Measurements from ENCODE around the gene DEXI.

Gene DEXI

GRCh38 chr16:10939649-10940234 is 2.5 kb downstream of the DEXI start:
- TF ChIP-seq CTCF (IDR thresholded peaks at IDR 0.05; ENCODE audit: low read depth, low read length, poor library complexity, severe bottlenecking) (no peak), EZH2phosphoT487 (IDR thresholded peaks at IDR 0.05; ENCODE audit: borderline replicate concordance, low read length) (no peak)
- Histone ChIP-seq H3K79me2 (ENCODE audit: control insufficient read depth, low read length) (peaks cover 38% of the 10 kb centered on the region), H3K27ac (ENCODE audit: low read depth, low read length) (no peak overlapping the region), H3K36me3 (ENCODE audit: control insufficient read depth, low read length) (peaks cover 29% of the 10 kb centered on the region), H3K4me2 (ENCODE audit: low read length) (peak overlapping the region; percentile 98), H3K9me2 (replicated peaks; ENCODE audit: control insufficient read depth, low read length) (no peaks in the 10 kb centered on the region), H3F3A (ENCODE audit: control insufficient read depth, insufficient read depth) (peaks cover 6% of the 10 kb centered on the region; the same call in 1 of the 2 replicates), H3K9me3 (ENCODE audit: control insufficient read depth, insufficient read depth, low read length) (no peaks in the 10 kb centered on the region), H3K4me3 (ENCODE audit: low read length) (peak overlapping the region; percentile 85), H3K27me3 (ENCODE audit: control insufficient read depth, low read length) (no peaks in the 10 kb centered on the region), H4K20me1 (ENCODE audit: control insufficient read depth, insufficient read depth, low read depth, low read length) (peaks cover 21% of the 10 kb centered on the region; the same call in 1 of the 2 replicates), H3K4me1 (ENCODE audit: control insufficient read depth, low read length) (peaks cover 63% of the 10 kb centered on the region)

DNA sequence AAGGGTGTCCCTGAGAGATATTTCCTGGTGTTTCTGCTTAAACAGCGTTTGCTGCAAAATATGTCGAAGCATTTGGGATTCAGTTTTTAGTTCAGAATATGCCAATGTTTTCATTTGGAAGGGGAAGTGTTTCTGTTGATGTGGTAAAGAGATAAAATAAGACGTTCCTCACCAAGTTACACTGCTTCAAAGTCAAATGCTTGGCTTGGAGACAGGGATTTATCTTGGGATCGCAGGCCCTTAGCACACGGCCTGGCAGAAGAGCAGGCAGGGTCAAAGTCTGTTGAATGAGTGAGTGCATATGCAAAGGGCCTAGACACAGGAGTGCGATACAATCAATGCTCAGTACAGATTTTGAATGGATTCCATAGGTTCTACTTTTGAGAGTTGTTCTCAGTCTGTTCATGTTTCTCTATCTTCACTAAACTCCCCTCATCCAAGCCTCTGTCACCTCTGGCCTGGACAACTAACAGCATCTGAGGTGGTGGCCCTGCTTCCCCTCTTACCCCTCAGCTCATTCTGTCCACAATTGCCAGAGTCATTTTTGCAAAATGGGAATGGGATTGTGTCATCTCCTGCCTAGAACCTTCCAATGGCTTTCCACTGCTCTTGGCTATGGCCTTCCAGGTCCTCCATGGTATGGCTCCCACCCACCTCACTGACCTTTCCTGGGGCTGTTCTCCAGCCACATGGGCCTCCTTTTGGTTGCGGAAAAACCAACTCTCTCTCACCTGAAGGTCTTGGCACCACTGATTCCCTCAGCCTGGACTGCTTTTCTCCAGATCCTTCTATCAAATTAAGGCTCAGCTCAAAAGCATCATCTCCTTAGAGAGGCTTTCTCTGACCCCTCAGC is 3.2 kb downstream of the DEXI start:
- H3K9me2 ChIP-seq (replicated peaks; ENCODE audit: control insufficient read depth, low read length) = no peaks in the 10 kb centered on the region
- H4K20me1 ChIP-seq (ENCODE audit: control insufficient read depth, insufficient read depth, low read depth, low read length) = peaks cover 21% of the 10 kb centered on the region; the same call in 1 of the 2 replicates
- peaks cover 6% of the 10 kb centered on the region; the same call in 1 of the 2 replicates for H3F3A ChIP-seq (ENCODE audit: control insufficient read depth, insufficient read depth)
- H3K4me1 ChIP-seq (ENCODE audit: control insufficient read depth, low read length) = peaks cover 62% of the 10 kb centered on the region
- no peaks in the 10 kb centered on the region for H3K27me3 ChIP-seq (ENCODE audit: control insufficient read depth, low read length)
- no peaks in the 10 kb centered on the region for H3K9me3 ChIP-seq (ENCODE audit: control insufficient read depth, insufficient read depth, low read length)
- H3K4me2 ChIP-seq (ENCODE audit: low read length) = peak overlapping the region; percentile 98
- peak overlapping the region; percentile 85 for H3K4me3 ChIP-seq (ENCODE audit: low read length)
- H3K36me3 ChIP-seq (ENCODE audit: control insufficient read depth, low read length) = peaks cover 29% of the 10 kb centered on the region
- TF ChIP-seq EZH2phosphoT487 (IDR thresholded peaks at IDR 0.05; ENCODE audit: borderline replicate concordance, low read length) (no peak), CTCF (IDR thresholded peaks at IDR 0.05; ENCODE audit: low read depth, low read length, poor library complexity, severe bottlenecking) (no peak)
- H3K79me2 ChIP-seq (ENCODE audit: control insufficient read depth, low read length) = peaks cover 39% of the 10 kb centered on the region
- no peak overlapping the region for H3K27ac ChIP-seq (ENCODE audit: low read depth, low read length)

- H3K4me3 ChIP-seq (ENCODE audit: low read length) = peak overlapping the region; percentile 18
- peak overlapping the region; percentile 98 for H3K4me2 ChIP-seq (ENCODE audit: low read length)
- peaks cover 56% of the 10 kb centered on the region for H3K4me1 ChIP-seq (ENCODE audit: control insufficient read depth, low read length)
- no peak overlapping the region for H3K27ac ChIP-seq (ENCODE audit: low read depth, low read length)
- no peaks in the 10 kb centered on the region for H3K27me3 ChIP-seq (ENCODE audit: control insufficient read depth, low read length)
- H4K20me1 ChIP-seq (ENCODE audit: control insufficient read depth, insufficient read depth, low read depth, low read length) = peaks cover 21% of the 10 kb centered on the region; the same call in 1 of the 2 replicates
- peaks cover 5% of the 10 kb centered on the region; the same call in 1 of the 2 replicates for H3F3A ChIP-seq (ENCODE audit: control insufficient read depth, insufficient read depth)
- peaks cover 39% of the 10 kb centered on the region for H3K79me2 ChIP-seq (ENCODE audit: control insufficient read depth, low read length)
- H3K9me2 ChIP-seq (replicated peaks; ENCODE audit: control insufficient read depth, low read length) = no peaks in the 10 kb centered on the region
- H3K9me3 ChIP-seq (ENCODE audit: control insufficient read depth, insufficient read depth, low read length) = no peaks in the 10 kb centered on the region
- no peak for TF ChIP-seq CTCF (IDR thresholded peaks at IDR 0.05; ENCODE audit: low read depth, low read length, poor library complexity, severe bottlenecking)
- TF ChIP-seq EZH2phosphoT487 (IDR thresholded peaks at IDR 0.05; ENCODE audit: borderline replicate concordance, low read length) = no peak
- peaks cover 31% of the 10 kb centered on the region for H3K36me3 ChIP-seq (ENCODE audit: control insufficient read depth, low read length)
Measured at GRCh38 chr16:10938321-10938720, 3.9 kb downstream of the DEXI start.
